AG10803 (cell line): ENCODE results near the gene CXXC5.

Experiments used
- DNase-seq: peaks from one replicate; pipeline ENCODE4 v3.0.0; 2010; ENCODE audit warnings: low read depth
- H3K4me3 ChIP-seq: 2 replicates; pipeline ENCODE4 v1.5.1; 2011; ENCODE audit warnings: mild to moderate bottlenecking, low read length, control low read depth
- TF ChIP-seq, protein P1 (sequence below): conservative IDR thresholded peaks from 2 replicates; pipeline ENCODE4 v1.5.1; 2011; ENCODE audit warnings: mild to moderate bottlenecking, low read length, control low read depth, inconsistent platforms

Gene CXXC5

DNA sequence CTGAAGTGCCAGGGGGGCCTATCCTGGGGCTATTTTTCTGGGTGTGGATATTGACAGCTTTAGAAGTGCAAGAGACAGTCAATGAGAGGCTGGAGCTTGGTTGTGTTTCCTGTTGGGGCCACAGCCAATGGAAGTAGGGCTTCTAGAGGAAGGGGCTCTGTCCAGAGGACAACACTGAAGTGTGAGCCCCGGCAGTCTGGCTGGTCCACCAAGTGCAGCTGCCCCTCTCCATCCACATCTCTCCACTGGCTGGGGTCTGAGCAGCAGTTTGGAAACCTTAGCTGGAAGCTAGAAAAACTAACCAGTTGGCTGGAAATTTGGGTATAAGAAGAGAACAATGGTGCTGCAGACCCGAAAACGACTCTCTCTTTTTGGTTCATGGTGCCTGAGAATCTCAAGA lies 83.1 kb downstream of the CXXC5 start:
- TF ChIP-seq, protein P1, sequence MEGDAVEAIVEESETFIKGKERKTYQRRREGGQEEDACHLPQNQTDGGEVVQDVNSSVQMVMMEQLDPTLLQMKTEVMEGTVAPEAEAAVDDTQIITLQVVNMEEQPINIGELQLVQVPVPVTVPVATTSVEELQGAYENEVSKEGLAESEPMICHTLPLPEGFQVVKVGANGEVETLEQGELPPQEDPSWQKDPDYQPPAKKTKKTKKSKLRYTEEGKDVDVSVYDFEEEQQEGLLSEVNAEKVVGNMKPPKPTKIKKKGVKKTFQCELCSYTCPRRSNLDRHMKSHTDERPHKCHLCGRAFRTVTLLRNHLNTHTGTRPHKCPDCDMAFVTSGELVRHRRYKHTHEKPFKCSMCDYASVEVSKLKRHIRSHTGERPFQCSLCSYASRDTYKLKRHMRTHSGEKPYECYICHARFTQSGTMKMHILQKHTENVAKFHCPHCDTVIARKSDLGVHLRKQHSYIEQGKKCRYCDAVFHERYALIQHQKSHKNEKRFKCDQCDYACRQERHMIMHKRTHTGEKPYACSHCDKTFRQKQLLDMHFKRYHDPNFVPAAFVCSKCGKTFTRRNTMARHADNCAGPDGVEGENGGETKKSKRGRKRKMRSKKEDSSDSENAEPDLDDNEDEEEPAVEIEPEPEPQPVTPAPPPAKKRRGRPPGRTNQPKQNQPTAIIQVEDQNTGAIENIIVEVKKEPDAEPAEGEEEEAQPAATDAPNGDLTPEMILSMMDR = no peak
- no peak overlapping the region for H3K4me3 ChIP-seq
- no peak for DNase-seq

DNA sequence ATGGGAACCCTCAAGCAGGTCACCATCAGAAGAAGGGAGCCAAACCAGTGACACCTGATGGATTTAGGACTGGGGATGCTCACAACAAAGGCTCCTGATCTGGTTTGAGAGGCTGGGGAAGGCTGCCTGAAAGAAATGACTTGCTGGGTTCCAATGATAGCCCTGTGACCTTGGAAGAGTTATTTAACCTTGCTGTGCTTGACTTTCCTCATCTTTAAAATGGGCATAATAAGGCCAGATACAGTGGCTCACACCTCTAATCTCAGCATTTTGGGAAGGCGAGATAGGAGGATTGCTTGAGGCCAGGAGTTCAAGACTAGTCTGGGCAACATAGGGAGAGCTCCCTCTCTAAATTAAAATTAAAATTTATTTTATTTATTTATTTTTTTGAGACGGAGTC lies 83.9 kb downstream of the CXXC5 start:
- TF ChIP-seq, protein P1 = no peak
- no peak for DNase-seq
- H3K4me3 ChIP-seq = no peak overlapping the region

DNA sequence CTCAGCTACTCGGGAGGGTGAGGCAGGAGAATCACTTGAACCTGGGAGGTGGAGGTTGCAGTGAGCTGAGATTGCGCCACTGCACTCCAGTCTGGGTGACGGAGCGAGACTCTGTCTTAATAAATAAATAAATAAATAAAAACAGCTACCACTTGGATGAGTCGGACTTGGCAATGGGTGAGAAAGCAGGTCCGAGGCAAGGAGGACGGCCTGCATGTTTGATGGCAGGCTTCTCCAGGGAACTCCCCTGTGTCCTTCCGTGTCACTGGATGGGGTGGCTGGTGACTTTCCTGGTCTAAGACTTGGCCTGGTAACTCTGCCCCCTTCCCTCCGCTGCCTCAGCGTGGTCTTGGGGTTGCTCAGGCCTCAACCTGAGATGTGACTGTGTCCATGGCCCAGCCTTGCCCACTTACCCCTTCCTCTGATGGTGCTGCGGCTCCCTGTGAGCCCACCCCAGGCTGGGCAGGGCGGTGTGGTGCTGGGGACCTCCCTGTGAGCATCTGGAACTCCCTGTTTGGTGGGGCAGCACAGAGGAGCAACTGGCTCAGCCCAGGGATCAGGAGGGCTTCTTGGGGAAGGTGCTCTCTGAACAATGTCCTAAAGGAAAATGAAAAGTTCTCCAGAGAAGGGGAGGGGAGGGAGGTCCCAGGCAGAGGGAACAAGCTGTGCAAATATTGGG lies 85.0 kb downstream of the CXXC5 start:
- no peak for DNase-seq
- H3K4me3 ChIP-seq = no peak overlapping the region

More for the DNA sequence above, 85.0 kb downstream of the CXXC5 start:
- TF ChIP-seq, protein P1 = no peak
